NCI-H2107 treated with DMSO at 0.1 percent for 48 hours (cell line): ENCODE measurements around the gene MBOAT1.
"Not testable (repeated sequence)": the region's sequence is repeated elsewhere in the genome, so short reads cannot be mapped to it uniquely, and the experiment has no call there.

Source experiments
- DNase-seq: peaks from one replicate; lab custom pipeline; 2025; ENCODE audit not compliant: unreplicated experiment; lab: John Stamatoyannopoulos, UW

MBOAT1 gene

DNA sequence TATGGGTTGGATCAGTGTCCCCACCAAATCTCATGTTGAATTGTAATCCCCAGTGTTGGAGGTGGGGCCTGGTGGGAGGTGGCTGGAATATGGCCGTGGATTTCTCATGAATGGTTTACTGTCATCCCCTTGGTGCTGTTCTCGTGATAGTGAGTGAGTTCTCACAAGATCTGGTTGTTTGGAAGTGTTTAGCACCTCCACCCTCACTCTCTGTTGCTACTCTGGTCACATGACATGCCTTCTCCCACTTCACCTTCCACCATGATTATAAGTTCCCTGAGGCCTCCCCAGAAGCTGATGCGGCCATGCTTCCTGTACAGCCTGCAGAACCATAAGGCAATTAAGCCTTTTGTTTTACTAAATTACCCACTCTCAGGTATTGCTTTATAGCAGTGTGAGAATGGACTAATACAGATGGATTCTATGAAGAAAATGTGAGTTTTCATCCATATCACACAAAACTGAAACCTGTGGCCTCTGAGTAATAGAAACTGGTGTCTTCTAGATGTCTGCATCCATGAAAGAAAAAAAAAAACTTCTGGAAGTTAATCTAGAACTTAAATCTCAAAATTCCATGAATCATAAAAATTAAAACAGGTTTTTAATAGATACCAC is 39.3 kb downstream of the MBOAT1 start:
- no peak for DNase-seq

- no peak for DNase-seq
These were observed 41.7 kb downstream of the MBOAT1 start for GRCh38 chr6:20170455-20171148.

DNA sequence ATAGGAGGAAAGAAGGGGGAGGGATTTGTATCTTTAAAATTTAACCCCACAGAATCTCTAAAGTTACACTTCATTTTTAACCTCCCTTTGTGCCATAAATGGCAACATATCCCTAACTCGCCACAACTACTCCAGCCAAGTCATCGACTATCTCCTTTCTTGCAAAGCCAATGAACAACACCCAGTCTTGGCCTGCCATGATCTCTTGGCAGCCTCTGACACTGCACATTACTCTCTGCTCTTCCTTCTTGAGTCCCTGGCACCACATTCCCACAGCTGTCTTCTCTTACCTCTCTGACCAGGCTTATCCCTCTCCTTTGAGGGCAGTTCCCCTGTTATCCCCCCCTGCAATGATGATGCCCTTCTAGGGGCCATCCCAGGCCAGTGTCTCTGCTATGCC is 42.5 kb downstream of the MBOAT1 start:
- no peak for DNase-seq

GRCh38 chr6:20169119-20169557 is 43.1 kb downstream of the MBOAT1 start:
- DNase-seq: no peak

GRCh38 chr6:20168690-20169089 is 43.6 kb downstream of the MBOAT1 start:
- DNase-seq: no peak

DNA sequence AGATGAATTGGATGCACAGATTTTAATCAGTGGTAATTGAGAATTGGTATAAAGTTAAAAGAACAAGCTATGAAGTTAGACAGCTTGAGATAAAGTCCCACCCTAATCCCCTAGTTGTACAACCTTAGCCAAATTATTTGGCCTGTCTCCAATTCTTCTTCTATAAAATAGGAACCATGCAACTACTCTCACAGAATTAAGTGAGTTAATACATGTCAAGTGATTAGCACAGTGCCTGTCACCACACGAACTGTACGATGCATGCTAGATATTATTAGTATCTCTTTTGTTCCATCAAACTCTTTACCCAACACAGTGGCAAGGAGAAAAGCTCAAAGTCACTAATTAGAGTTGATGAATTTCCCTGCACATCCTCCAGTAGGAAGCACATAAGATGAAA is 44.7 kb downstream of the MBOAT1 start:
- no peak for DNase-seq

- no peak for DNase-seq
These were observed 46.1 kb downstream of the MBOAT1 start for GRCh38 chr6:20166210-20166609.

DNA sequence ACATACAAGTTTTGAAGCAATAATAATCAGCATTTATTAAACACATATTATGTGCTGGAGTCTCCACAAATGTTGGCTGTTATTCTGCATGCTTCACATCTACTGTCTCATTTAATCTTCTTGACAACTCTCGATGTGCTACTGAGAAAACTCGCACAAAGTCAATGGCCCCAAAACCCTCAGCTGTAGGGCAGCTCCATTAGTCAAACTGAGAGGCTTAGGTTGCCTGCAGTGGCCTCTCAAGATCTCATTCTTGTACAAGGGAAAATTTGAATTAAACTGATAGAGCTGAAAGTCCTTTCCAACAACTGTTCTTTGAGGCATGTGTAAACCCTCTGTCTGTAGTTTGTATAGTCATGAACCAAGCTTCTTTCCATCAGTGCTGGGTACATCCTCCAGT is 49.8 kb downstream of the MBOAT1 start:
- no peak for DNase-seq

GRCh38 chr6:20160541-20161283 is 51.6 kb downstream of the MBOAT1 start:
- DNase-seq: no peak

DNA sequence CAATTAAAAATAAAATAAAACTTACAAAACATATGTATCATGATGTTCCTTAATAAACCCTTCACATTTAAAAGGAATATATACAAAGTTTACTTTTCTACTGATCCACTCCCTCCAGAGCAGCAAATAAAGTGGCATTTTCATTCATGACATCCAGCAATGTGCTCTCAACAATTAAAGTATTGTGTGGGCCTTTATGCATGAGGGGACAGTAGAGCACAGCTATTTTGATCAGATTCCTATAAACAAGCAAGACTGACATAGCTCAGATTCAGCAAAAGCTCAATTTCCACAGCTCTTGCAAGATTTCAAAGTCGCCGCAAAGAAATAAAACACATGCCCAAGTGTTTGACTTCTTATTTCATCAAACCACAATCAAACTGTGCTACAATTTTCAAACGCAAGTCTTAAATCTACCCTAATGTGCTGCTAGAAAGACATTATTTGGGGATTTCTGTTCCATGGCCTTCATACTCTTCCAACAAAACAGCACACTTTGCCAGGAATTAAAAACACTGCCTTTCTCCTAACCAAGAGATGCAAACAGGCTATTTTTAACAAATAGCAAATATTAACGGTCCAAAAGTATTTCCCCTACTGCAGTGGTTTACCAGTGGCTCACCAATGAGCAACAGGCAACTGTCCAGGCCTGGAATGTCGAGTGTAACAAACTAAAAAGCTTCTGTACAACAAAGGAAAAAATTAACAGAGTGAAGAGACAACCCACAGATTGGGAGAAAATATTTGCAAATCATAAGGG is 52.3 kb downstream of the MBOAT1 start:
- DNase-seq: no peak

- no peak for DNase-seq
These were observed 53.2 kb downstream of the MBOAT1 start for GRCh38 chr6:20159098-20159497.

GRCh38 chr6:20158676-20159075 is 53.6 kb downstream of the MBOAT1 start:
- no peak for DNase-seq

- no peak for DNase-seq
These were observed 55.4 kb downstream of the MBOAT1 start for GRCh38 chr6:20156824-20157223.

- no peak for DNase-seq
These were observed 57.5 kb downstream of the MBOAT1 start for GRCh38 chr6:20154753-20155152.

- DNase-seq: no peak
These were observed 59.1 kb downstream of the MBOAT1 start for GRCh38 chr6:20153194-20153593.

DNA sequence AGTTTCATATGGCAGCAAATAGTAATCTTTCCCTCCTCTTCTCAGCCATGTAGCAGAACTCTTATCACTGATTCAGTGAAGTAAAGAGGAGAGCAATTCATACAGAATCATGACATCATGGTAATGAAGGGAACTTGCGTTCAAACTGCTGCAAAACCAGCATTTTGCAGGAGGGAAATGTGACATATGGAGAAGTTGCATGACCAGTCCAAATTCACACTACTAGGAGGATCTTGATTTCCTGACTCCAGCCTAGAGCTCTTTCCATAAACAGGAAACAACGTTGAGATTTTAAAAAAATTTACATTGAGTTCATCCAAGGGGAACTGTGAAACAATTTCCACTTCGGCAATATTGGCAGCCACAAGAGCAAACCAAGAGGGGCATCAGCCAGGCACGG is 63.8 kb downstream of the MBOAT1 start:
- no peak for DNase-seq

DNA sequence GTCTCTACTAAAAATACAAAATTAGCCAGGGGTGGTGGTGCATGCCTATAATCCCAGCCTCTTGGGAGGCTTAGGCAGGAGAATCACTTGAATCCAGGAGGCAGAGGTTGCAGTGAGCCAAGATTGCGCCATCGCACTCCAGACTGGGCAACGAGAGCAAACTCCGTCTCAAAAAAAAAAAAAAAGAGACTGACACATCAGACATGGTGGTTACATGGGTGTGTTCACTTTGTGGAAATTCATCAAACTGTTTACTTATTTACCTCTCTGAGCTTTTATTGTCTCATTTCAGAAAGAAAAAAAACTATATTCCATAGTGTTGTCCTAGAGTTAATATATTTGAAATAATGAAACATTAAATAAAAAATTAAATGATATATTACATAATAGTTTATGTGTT is 64.8 kb downstream of the MBOAT1 start:
- no peak for DNase-seq

- DNase-seq: not testable (repeated sequence)
These were observed 65.4 kb downstream of the MBOAT1 start for GRCh38 chr6:20146831-20147230.

- no peak for DNase-seq
These were observed 66.0 kb downstream of the MBOAT1 start for GRCh38 chr6:20146291-20146690.

DNA sequence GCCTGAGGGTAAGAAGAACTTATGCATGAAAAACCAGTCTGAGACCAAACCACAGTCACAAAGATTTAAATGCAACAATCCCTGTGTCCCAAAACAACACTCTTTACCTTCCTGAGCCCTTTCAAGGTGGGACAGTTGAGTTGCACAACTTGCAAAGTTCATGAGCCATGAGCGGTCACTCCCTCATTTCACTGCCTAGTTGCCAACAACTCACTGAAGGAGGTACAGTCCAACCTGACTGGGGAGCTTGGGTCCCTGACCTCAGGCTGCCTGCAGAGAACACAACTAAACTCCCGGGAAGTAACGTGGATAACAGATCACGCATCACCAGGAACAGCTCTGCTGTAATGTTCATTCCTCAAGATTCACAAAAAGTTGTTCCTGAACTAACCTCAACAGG is 69.4 kb downstream of the MBOAT1 start:
- no peak for DNase-seq

DNA sequence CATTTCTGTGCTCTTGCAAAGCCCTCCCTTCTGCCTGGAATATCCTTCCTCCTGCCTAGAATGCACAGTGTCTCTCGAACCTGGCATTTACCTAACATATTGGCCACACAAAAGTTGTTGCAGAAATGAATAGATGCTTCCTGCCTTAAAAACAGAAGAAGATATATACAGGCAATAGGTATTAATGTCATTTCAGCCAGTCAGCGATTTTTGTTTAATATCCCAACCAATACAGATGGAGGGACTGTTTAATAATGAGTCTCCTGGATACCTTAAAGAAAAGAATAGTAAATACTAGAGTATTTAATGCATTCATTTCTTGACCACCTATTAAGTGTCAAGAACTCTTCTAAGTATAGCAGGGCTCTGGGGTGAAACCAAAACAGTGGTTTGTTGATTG is 70.3 kb downstream of the MBOAT1 start:
- no peak for DNase-seq
